Stromal cell of bone marrow (primary cell): ENCODE measurements around the gene ZNF711.
"Not testable (repeated sequence)": the region's sequence is repeated elsewhere in the genome, so short reads cannot be mapped to it uniquely, and the experiment has no call there.

Source experiments
- DNase-seq: peaks from one replicate; pipeline ENCODE4 v3.0.0-alpha.2; 2012; ENCODE audit warnings: low read depth

The ZNF711 gene

GRCh38 chrX:85243761-85244449 lies at the start of gene ZNF711, which contains the start of gene SATL1:
Gene ZNF711 (plus strand): TSS chrX:85243991. CDS start chrX:85247573, 3,582 bp downstream.
Gene SATL1 (minus strand): TSS chrX:85243779. CDS start chrX:85108968, 134,811 bp downstream.
- no peak for DNase-seq

- no peak for DNase-seq
Observed at GRCh38 chrX:85196319-85196718, 47.5 kb upstream of the ZNF711 start.

- DNase-seq, result no peak
Observed at GRCh38 chrX:85203461-85203970, 40.3 kb upstream of the ZNF711 start.

- no peak for DNase-seq
Observed at GRCh38 chrX:85213792-85214530, 29.8 kb upstream of the ZNF711 start.

GRCh38 chrX:85215946-85216345 lies 27.8 kb upstream of the ZNF711 start:
- DNase-seq, result no peak

- no peak for DNase-seq
Observed at GRCh38 chrX:85221361-85221760, 22.4 kb upstream of the ZNF711 start.

GRCh38 chrX:85223359-85223758 lies 20.4 kb upstream of the ZNF711 start:
- DNase-seq, result no peak

GRCh38 chrX:85243155-85243554 lies 636 bp upstream of the ZNF711 start:
- no peak for DNase-seq

- DNase-seq, result no peak
Observed at GRCh38 chrX:85244450-85245211, 840 bp downstream of the ZNF711 start.

GRCh38 chrX:85285286-85285685 lies 41.5 kb downstream of the ZNF711 start:
- DNase-seq, result not testable (repeated sequence)

GRCh38 chrX:85288992-85289723 lies 45.4 kb downstream of the ZNF711 start:
- no peak for DNase-seq

GRCh38 chrX:85303544-85303943 lies 59.8 kb downstream of the ZNF711 start:
- DNase-seq, result no peak

GRCh38 chrX:85309717-85310116 lies 65.9 kb downstream of the ZNF711 start:
- DNase-seq, result no peak

- not testable (repeated sequence) for DNase-seq
Observed at GRCh38 chrX:85311348-85311747, 67.6 kb downstream of the ZNF711 start.
